ENCODE data around the gene NEUROG1. TPM values are rescaled to one million over a fixed set of nuclear protein-coding genes. Genes with fewer than 3 reads are reported as not detected.

Gene NEUROG1
- total RNA-seq, 4 donors from 2014 or later: not detected

GRCh38 chr5:135567661-135568060 lies 31.9 kb upstream of the NEUROG1 start:
- TF ChIP-seq CTCF (IDR thresholded peaks at IDR 0.05) (no peak), POLR2A (IDR thresholded peaks at IDR 0.05) (no peak)
- no peak overlapping the region for H3K4me3 ChIP-seq
- H3K27me3 ChIP-seq: no peaks in the 10 kb centered on the region
- no peaks in the 10 kb centered on the region for H3K36me3 ChIP-seq
- H3K9me3 ChIP-seq: no peaks in the 10 kb centered on the region
- DNase-seq: no peak
- no peaks in the 10 kb centered on the region for H3K4me1 ChIP-seq
- H3K27ac ChIP-seq: no peak overlapping the region

GRCh38 chr5:135566422-135567400 lies 30.9 kb upstream of the NEUROG1 start:
- Histone ChIP-seq H3K4me1 (no peaks in the 10 kb centered on the region), H3K27ac (no peak overlapping the region)

GRCh38 chr5:135565725-135566421 lies 30.1 kb upstream of the NEUROG1 start:
- Histone ChIP-seq H3K9me3 (no peaks in the 10 kb centered on the region), H3K27me3 (no peaks in the 10 kb centered on the region), H3K27ac (no peak overlapping the region), H3K36me3 (no peaks in the 10 kb centered on the region), H3K4me1 (no peaks in the 10 kb centered on the region), H3K4me3 (no peak overlapping the region)
- DNase-seq: peak; percentile 51 to 89 (median 81)
- TF ChIP-seq CTCF (IDR thresholded peaks at IDR 0.05) (peak in 5 of 6 experiments; percentile 52 to 78 (median 72)), POLR2A (IDR thresholded peaks at IDR 0.05) (no peak)

More at GRCh38 chr5:135566422-135567400, 30.9 kb upstream of the NEUROG1 start:
- Histone ChIP-seq H3K9me3 (no peaks in the 10 kb centered on the region), H3K4me3 (no peak overlapping the region), H3K27me3 (no peaks in the 10 kb centered on the region), H3K36me3 (no peaks in the 10 kb centered on the region)
- no peak for DNase-seq
- TF ChIP-seq POLR2A (IDR thresholded peaks at IDR 0.05) (no peak), CTCF (IDR thresholded peaks at IDR 0.05) (no peak)

GRCh38 chr5:135565266-135565665 lies 29.5 kb upstream of the NEUROG1 start:
- Histone ChIP-seq H3K4me3 (no peak overlapping the region), H3K36me3 (no peaks in the 10 kb centered on the region), H3K27ac (no peak overlapping the region), H3K27me3 (no peaks in the 10 kb centered on the region), H3K9me3 (no peaks in the 10 kb centered on the region), H3K4me1 (no peaks in the 10 kb centered on the region)
- no peak for TF ChIP-seq POLR2A (IDR thresholded peaks at IDR 0.05)
- TF ChIP-seq CTCF (IDR thresholded peaks at IDR 0.05): no peak
- DNase-seq: no peak

GRCh38 chr5:135564331-135564730 lies 28.6 kb upstream of the NEUROG1 start:
- DNase-seq: no peak
- no peak overlapping the region for H3K4me3 ChIP-seq
- no peaks in the 10 kb centered on the region for H3K9me3 ChIP-seq
- H3K27me3 ChIP-seq: no peaks in the 10 kb centered on the region
- TF ChIP-seq CTCF (IDR thresholded peaks at IDR 0.05) (no peak), POLR2A (IDR thresholded peaks at IDR 0.05) (no peak)
- no peaks in the 10 kb centered on the region for H3K4me1 ChIP-seq
- no peak overlapping the region for H3K27ac ChIP-seq
- no peaks in the 10 kb centered on the region for H3K36me3 ChIP-seq

Data from Peyer's patch (tissue), 4 donors.